HS-5 (cell line): ENCODE measurements around the gene CARM1.
"Not testable (repeated sequence)": the region's sequence is repeated elsewhere in the genome, so short reads cannot be mapped to it uniquely, and the experiment has no call there.

Experiments used
- DNase-seq: peaks from one replicate; pipeline ENCODE4 v3.0.0-alpha.2; 2012; ENCODE audit warnings: low read depth

Gene CARM1

GRCh38 chr19:10870955-10871603, at the start of gene CARM1:
TSS of gene CARM1 (plus strand) at chr19:10871553. CDS start at chr19:10871703, 150 bp downstream.
- peak; percentile 85 for DNase-seq

- DNase-seq = no peak
These were observed 47.7 kb upstream of the CARM1 start for GRCh38 chr19:10823690-10824089.

- DNase-seq = no peak
These were observed 45.1 kb upstream of the CARM1 start for GRCh38 chr19:10826231-10826630.

GRCh38 chr19:10826846-10827245, 44.5 kb upstream of the CARM1 start:
- no peak for DNase-seq

- no peak for DNase-seq
These were observed 42.2 kb upstream of the CARM1 start for GRCh38 chr19:10828981-10829821.

GRCh38 chr19:10829967-10830366, 41.4 kb upstream of the CARM1 start:
- no peak for DNase-seq

GRCh38 chr19:10830370-10830769, 41.0 kb upstream of the CARM1 start:
- no peak for DNase-seq

GRCh38 chr19:10830931-10831779, 40.2 kb upstream of the CARM1 start:
- no peak for DNase-seq

GRCh38 chr19:10831987-10832938, 39.1 kb upstream of the CARM1 start:
- no peak for DNase-seq

GRCh38 chr19:10832939-10833296, 38.4 kb upstream of the CARM1 start:
- DNase-seq = no peak

- DNase-seq = no peak
These were observed 36.1 kb upstream of the CARM1 start for GRCh38 chr19:10835089-10835753.

GRCh38 chr19:10835754-10836478, 35.4 kb upstream of the CARM1 start, which contains the start of gene TMED1:
TSS of gene TMED1 (minus strand) at chr19:10836212. CDS start at chr19:10836191, 21 bp downstream.
- peak; percentile 95 for DNase-seq

GRCh38 chr19:10836479-10837330, 34.6 kb upstream of the CARM1 start:
- peak; percentile 91 for DNase-seq

- not testable (repeated sequence) for DNase-seq
These were observed 33.7 kb upstream of the CARM1 start for GRCh38 chr19:10837649-10838048.

- no peak for DNase-seq
These were observed 33.0 kb upstream of the CARM1 start for GRCh38 chr19:10838377-10838776.

- no peak for DNase-seq
These were observed 32.0 kb upstream of the CARM1 start for GRCh38 chr19:10839114-10840050.

GRCh38 chr19:10842788-10843187, 28.6 kb upstream of the CARM1 start:
- no peak for DNase-seq
